Upper lobe of left lung (tissue), 6 donors: ENCODE data around the gene ITSN1. TPM values are rescaled to one million over a fixed set of nuclear protein-coding genes. Genes with fewer than 3 reads are reported as not detected.

Experiments used
- ATAC-seq, 2 donors: fragments of 200-7000 bp; cut with Tn5 transposase; one replicate each; pipeline ENCODE4 v1.9.1; 2022; ENCODE audit warnings: mild to moderate bottlenecking in 2 of 2, moderate library complexity in 2 of 2; ENCODE audit not compliant: low FRiP score in 2 of 2
- DNase-seq, 2 donors: peaks; one replicate each; pipeline ENCODE4 v3.0.0-alpha.2; 2019 to 2020
- H3K27ac ChIP-seq, 4 donors: fragments of 200-600 bp; sonication (generic); one replicate each; pipeline ENCODE4 v1.5.1; 2016 to 2019
- H3K27me3 ChIP-seq, 4 donors: fragments of 200-600 bp; sonication (generic); one replicate each; pipeline ENCODE4 v1.5.1; 2017 to 2019
- H3K36me3 ChIP-seq, 4 donors: fragments of 200-600 bp; sonication (generic); one replicate each; pipeline ENCODE4 v1.5.1; 2016 to 2019
- H3K4me1 ChIP-seq, 4 donors: fragments of 200-600 bp; sonication (generic); one replicate each; pipeline ENCODE4 v1.5.1; 2018 to 2019
- H3K4me3 ChIP-seq, 4 donors: fragments of 200-600 bp; sonication (generic); one replicate each; pipeline ENCODE4 v1.5.1; 2017 to 2019; ENCODE audit warnings: mild to moderate bottlenecking in 2 of 4, moderate library complexity in 1 of 4
- H3K9me3 ChIP-seq, 4 donors: fragments of 200-600 bp; sonication (generic); one replicate each; pipeline ENCODE4 v1.5.1; 2018 to 2019
- CTCF ChIP-seq, 6 experiments: fragments of 450-650 bp in 4 of 6; fragments of 200-600 bp in 2 of 6; sonication (generic) in 2 of 6; IDR thresholded peaks; one replicate each; pipeline ENCODE4 v1.5.1; 2016 to 2019; ENCODE audit warnings: antibody characterized with exemption in 6 of 6
- EP300 ChIP-seq, 4 donors: sonication (generic); formaldehyde crosslinking; IDR thresholded peaks; one replicate each; pipeline ENCODE4 v1.5.1; 2017; ENCODE audit warnings: antibody characterized with exemption in 4 of 4, control low read depth in 2 of 4
- POLR2A ChIP-seq, 4 donors: fragments of 450-650 bp; IDR thresholded peaks; one replicate each; pipeline ENCODE4 v1.5.1; 2016 to 2017; ENCODE audit warnings: antibody characterized with exemption in 4 of 4, mild to moderate bottlenecking in 2 of 4
- POLR2AphosphoS5 ChIP-seq, 2 donors: sonication (generic); formaldehyde crosslinking; IDR thresholded peaks; one replicate each; pipeline ENCODE4 v1.5.1; 2017; ENCODE audit warnings: antibody characterized with exemption in 2 of 2
- WGBS, 2 donors: methylation state at CpG; one replicate each; pipeline ENCODE4 v1.1.5; 2017 to 2018; 5-methylcytosine and 5-hydroxymethylcytosine counted together
- total RNA-seq, 6 donors: library from RNA; depleted of rRNA in 4 of 6; stranded (reverse); fragments of >200 nt in 4 of 6; gene quantifications; one replicate each; pipeline versions ENCODE4 v1.1.0 to v1.2.1, GENCODE V29; 2016 to 2021
- donor health status: DM: no; HTN: no; CAD: no; lungs with moderate emphysema.
- donor health status: DM: no; HTN: yes; CAD: no; lungs with severe emphysema.

The ITSN1 gene
- total RNA-seq, 6 donors from 2014 or later = 19.3 to 103 (median 38.7) TPM

- Histone ChIP-seq H3K9me3 (no peaks in the 10 kb centered on the region), H3K36me3 (peaks cover 0 to 22% (median 7%) of the 10 kb centered on the region in 4 donors), H3K4me3 (no peak overlapping the region), H3K27me3 (no peaks in the 10 kb centered on the region), H3K4me1 (peaks cover 0 to 12% (median 10%) of the 10 kb centered on the region in 4 donors), H3K27ac (peak overlapping the region in 3 of 4 donors; percentile 24 to 41 (median 29))
- DNase-seq (no peak), ATAC-seq (no peak)
- TF ChIP-seq CTCF (IDR thresholded peaks at IDR 0.05) (no peak), POLR2AphosphoS5 (IDR thresholded peaks at IDR 0.05) (no peak), EP300 (IDR thresholded peaks at IDR 0.05) (no peak), POLR2A (IDR thresholded peaks at IDR 0.05) (no peak)
- WGBS, 2 donors = 58 to 75% methylated on average over 4 of the region's 4 CpGs
These were observed 168.5 kb downstream of the ITSN1 start for GRCh38 chr21:33810766-33811165.

- WGBS, 2 donors = 74 to 82% methylated on average over 5 of the region's 5 CpGs
- TF ChIP-seq CTCF (IDR thresholded peaks at IDR 0.05) (no peak), EP300 (IDR thresholded peaks at IDR 0.05) (no peak), POLR2AphosphoS5 (IDR thresholded peaks at IDR 0.05) (no peak), POLR2A (IDR thresholded peaks at IDR 0.05) (no peak)
- ATAC-seq (peak in 1 of 2 donors; percentile 43), DNase-seq (no peak)
- peaks cover 0 to 22% (median 7%) of the 10 kb centered on the region in 4 donors for H3K36me3 ChIP-seq
- H3K9me3 ChIP-seq = no peaks in the 10 kb centered on the region
- H3K27me3 ChIP-seq = no peaks in the 10 kb centered on the region
- peaks cover 0 to 12% (median 10%) of the 10 kb centered on the region in 4 donors for H3K4me1 ChIP-seq
- no peak overlapping the region for H3K4me3 ChIP-seq
- peak overlapping the region; percentile 10 to 41 (median 26) for H3K27ac ChIP-seq
These were observed 169.1 kb downstream of the ITSN1 start for GRCh38 chr21:33811167-33812010.

GRCh38 chr21:33813832-33814365, 171.6 kb downstream of the ITSN1 start:
- H3K27me3 ChIP-seq = no peaks in the 10 kb centered on the region
- no peak for ATAC-seq
- no peaks in the 10 kb centered on the region for H3K9me3 ChIP-seq
- H3K36me3 ChIP-seq = peaks cover 0 to 29% (median 10%) of the 10 kb centered on the region in 4 donors
- H3K4me3 ChIP-seq = no peak overlapping the region
- TF ChIP-seq CTCF (IDR thresholded peaks at IDR 0.05) = no peak
- no peak for TF ChIP-seq EP300 (IDR thresholded peaks at IDR 0.05)
- TF ChIP-seq POLR2AphosphoS5 (IDR thresholded peaks at IDR 0.05) = no peak
- TF ChIP-seq POLR2A (IDR thresholded peaks at IDR 0.05) = no peak
- peaks cover 0 to 12% (median 10%) of the 10 kb centered on the region in 4 donors for H3K4me1 ChIP-seq
- no peak for DNase-seq
- 95 to 98% methylated on average over 5 to 7 of the region's 7 CpGs for WGBS, 2 donors
- peak overlapping the region in 1 of 4 donors; percentile 21 for H3K27ac ChIP-seq

GRCh38 chr21:33815143-33815707, 172.9 kb downstream of the ITSN1 start:
- ATAC-seq (no peak), DNase-seq (no peak)
- Histone ChIP-seq H3K4me1 (peaks cover 0 to 12% (median 10%) of the 10 kb centered on the region in 4 donors), H3K27ac (no peak overlapping the region), H3K4me3 (no peak overlapping the region), H3K36me3 (peaks cover 0 to 29% (median 10%) of the 10 kb centered on the region in 4 donors), H3K9me3 (no peaks in the 10 kb centered on the region), H3K27me3 (no peaks in the 10 kb centered on the region)
- WGBS, 2 donors = 67 to 72% methylated on average over 7 of the region's 7 CpGs
- TF ChIP-seq POLR2A (IDR thresholded peaks at IDR 0.05) (no peak), CTCF (IDR thresholded peaks at IDR 0.05) (no peak), POLR2AphosphoS5 (IDR thresholded peaks at IDR 0.05) (no peak), EP300 (IDR thresholded peaks at IDR 0.05) (no peak)
